Neural cell (in vitro differentiated cells): ENCODE results near the gene FBLN2. TPM values are rescaled to one million over a fixed set of nuclear protein-coding genes. Genes with fewer than 3 reads are reported as not detected.
"Not testable (repeated sequence)": the region's sequence is repeated elsewhere in the genome, so short reads cannot be mapped to it uniquely, and the experiment has no call there.

ENCODE experiments used
- H2AFZ ChIP-seq: fragments of 200-600, 300-800 bp; sonication (generic), shearing (Covaris generic); 2 replicates; pipeline ENCODE4 v1.6.0; 2014; ENCODE audit warnings: low read depth, mild to moderate bottlenecking, antibody characterized with exemption, low read length, moderate library complexity
- H3F3A ChIP-seq: fragments of 200-600 bp; shearing (Covaris generic); 2 replicates; pipeline ENCODE4 v1.6.1; 2016; ENCODE audit warnings: mild to moderate bottlenecking, moderate library complexity, mixed read lengths, antibody characterized with exemption, low read length; ENCODE audit not compliant: insufficient read depth, poor library complexity, severe bottlenecking
- H3K27ac ChIP-seq: fragments of 200-600, 300-800 bp; sonication (generic), shearing (Covaris generic); 2 replicates; pipeline ENCODE4 v1.5.1; 2014; ENCODE audit warnings: mild to moderate bottlenecking, low read length, moderate library complexity
- H3K27me3 ChIP-seq: fragments of 300-800, 200-600 bp; sonication (generic), shearing (Covaris generic); 2 replicates; pipeline ENCODE4 v1.6.0; 2014; ENCODE audit warnings: mild to moderate bottlenecking, low read depth, low read length, moderate library complexity; ENCODE audit not compliant: insufficient read depth
- H3K36me3 ChIP-seq: fragments of 300-800, 200-600 bp; sonication (generic), shearing (Covaris generic); 2 replicates; pipeline ENCODE4 v1.5.1; 2014; ENCODE audit warnings: mild to moderate bottlenecking, antibody characterized with exemption, low read length, moderate library complexity; ENCODE audit not compliant: insufficient read depth
- H3K4me2 ChIP-seq: fragments of 300-800, 200-600 bp; sonication (generic), shearing (Covaris generic); 2 replicates; pipeline ENCODE4 v1.6.0; 2014; ENCODE audit warnings: mild to moderate bottlenecking, low read length
- H3K4me3 ChIP-seq: fragments of 300-800, 200-600 bp; sonication (generic), shearing (Covaris generic); 2 replicates; pipeline ENCODE4 v1.5.1; 2014; ENCODE audit warnings: mild to moderate bottlenecking, low read length, moderate library complexity
- H3K79me2 ChIP-seq: fragments of 200-600 bp; shearing (Covaris generic); replicated peaks from 2 replicates; pipeline ENCODE4 v1.6.0; 2014; ENCODE audit warnings: mild to moderate bottlenecking, low read length, moderate library complexity; ENCODE audit not compliant: insufficient read depth
- H3K9ac ChIP-seq: fragments of 300-800, 200-600 bp; sonication (generic), shearing (Covaris generic); 2 replicates; pipeline ENCODE4 v1.6.1; 2016; ENCODE audit warnings: mild to moderate bottlenecking, low read length, mixed read lengths
- H3K9me2 ChIP-seq: fragments of 200-600 bp; shearing (Covaris generic); 2 replicates; pipeline ENCODE4 v1.6.1; 2016; ENCODE audit warnings: mild to moderate bottlenecking, low read length, mixed read lengths; ENCODE audit not compliant: insufficient read depth
- H3K9me3 ChIP-seq: fragments of 200-600, 300-800 bp; sonication (generic), shearing (Covaris generic); 2 replicates; pipeline ENCODE4 v1.6.1; 2016; ENCODE audit warnings: mild to moderate bottlenecking, mixed run types, low read length, moderate library complexity, mixed read lengths
- H4K20me1 ChIP-seq: fragments of 200-600 bp; shearing (Covaris generic); 2 replicates; pipeline ENCODE4 v1.6.1; 2016; ENCODE audit warnings: mild to moderate bottlenecking, mixed run types; ENCODE audit not compliant: insufficient read depth
- CTCF ChIP-seq: fragments of 450-650 bp; IDR thresholded peaks from 2 replicates; pipeline ENCODE4 v1.5.1; 2014; ENCODE audit warnings: antibody characterized with exemption, mild to moderate bottlenecking, moderate library complexity; ENCODE audit not compliant: poor library complexity, severe bottlenecking
- EP300 ChIP-seq: fragments of 450-650 bp; conservative IDR thresholded peaks from 2 replicates; pipeline ENCODE4 v1.6.1; 2014; ENCODE audit warnings: antibody characterized with exemption, mild to moderate bottlenecking, moderate library complexity; ENCODE audit not compliant: poor library complexity, severe bottlenecking
- EZH2 ChIP-seq: fragments of 200-600, 300-800 bp; shearing (Covaris generic), sonication (generic); IDR thresholded peaks from 2 replicates; pipeline ENCODE4 v1.6.1; 2014; ENCODE audit warnings: antibody characterized with exemption, low read length, borderline replicate concordance, mild to moderate bottlenecking; ENCODE audit not compliant: insufficient read depth, poor library complexity, severe bottlenecking
- MXI1 ChIP-seq: fragments of 450-650 bp; conservative IDR thresholded peaks from 2 replicates; pipeline ENCODE4 v1.6.1; 2014; ENCODE audit warnings: antibody characterized with exemption, mild to moderate bottlenecking; ENCODE audit not compliant: poor library complexity, severe bottlenecking
- POLR2AphosphoS5 ChIP-seq: IDR thresholded peaks from 2 replicates; pipeline ENCODE4 v1.6.1; 2012
- RAD21 ChIP-seq: fragments of 450-650 bp; conservative IDR thresholded peaks from 2 replicates; pipeline ENCODE4 v1.6.1; 2014; ENCODE audit warnings: antibody characterized with exemption, mild to moderate bottlenecking, moderate library complexity
- REST ChIP-seq: IDR thresholded peaks from 2 replicates; pipeline ENCODE4 v1.6.1; 2012; ENCODE audit warnings: borderline replicate concordance
- SMC3 ChIP-seq: fragments of 450-650 bp; conservative IDR thresholded peaks from 2 replicates; pipeline ENCODE4 v1.6.1; 2014; ENCODE audit warnings: antibody characterized with exemption, mild to moderate bottlenecking, moderate library complexity; ENCODE audit not compliant: poor library complexity
- TAF1 ChIP-seq: IDR thresholded peaks from 2 replicates; pipeline ENCODE4 v1.6.1; 2012; ENCODE audit warnings: low read depth
- polyA plus RNA-seq: library from polyadenylated mRNA; depleted of rRNA; stranded (reverse); fragments of >200 nt; gene quantifications from 2 replicates; pipeline ENCODE4 v1.2.3, GENCODE V29; 2014

The FBLN2 gene
- polyA plus RNA-seq, 1 donor from 2014 or later, result 0.37 TPM

- H2AFZ ChIP-seq, result no peak overlapping the region
These were observed 13.0 kb downstream of the FBLN2 start for GRCh38 chr3:13561967-13562366.

GRCh38 chr3:13562421-13562820 lies 13.5 kb downstream of the FBLN2 start:
- H3K9me3 ChIP-seq, H4K20me1 ChIP-seq, H3K79me2 ChIP-seq, H3K4me2 ChIP-seq, H3K27ac ChIP-seq, H3K9me2 ChIP-seq, H3K9ac ChIP-seq, H3K36me3 ChIP-seq, H3K4me3 ChIP-seq, H3F3A ChIP-seq, H3K27me3 ChIP-seq, H2AFZ ChIP-seq: not testable (repeated sequence)

More at GRCh38 chr3:13561967-13562366, 13.0 kb downstream of the FBLN2 start:
- Histone ChIP-seq H4K20me1 (no peaks in the 10 kb centered on the region), H3K9me2 (no peaks in the 10 kb centered on the region), H3K27me3 (no peaks in the 10 kb centered on the region), H3K27ac (no peak overlapping the region), H3K4me3 (no peak overlapping the region), H3K79me2 (no peaks in the 10 kb centered on the region), H3K4me2 (no peak overlapping the region), H3K36me3 (no peaks in the 10 kb centered on the region), H3K9me3 (no peaks in the 10 kb centered on the region), H3F3A (no peaks in the 10 kb centered on the region), H3K9ac (no peak overlapping the region)
- TF ChIP-seq TAF1, result no peak
- no peak for TF ChIP-seq RAD21
- no peak for TF ChIP-seq POLR2AphosphoS5
- no peak for TF ChIP-seq MXI1
- TF ChIP-seq EP300, result no peak
- TF ChIP-seq EZH2, result no peak
- no peak for TF ChIP-seq REST
- no peak for TF ChIP-seq SMC3
- no peak for TF ChIP-seq CTCF

GRCh38 chr3:13563321-13563720 lies 14.4 kb downstream of the FBLN2 start:
- TF ChIP-seq SMC3 (no peak), CTCF (no peak), POLR2AphosphoS5 (no peak), REST (no peak), TAF1 (no peak), EP300 (no peak), MXI1 (no peak), RAD21 (no peak), EZH2 (no peak)
- no peak overlapping the region for H3K4me2 ChIP-seq
- no peaks in the 10 kb centered on the region for H3K9me2 ChIP-seq
- no peaks in the 10 kb centered on the region for H3K79me2 ChIP-seq
- no peak overlapping the region for H2AFZ ChIP-seq
- H4K20me1 ChIP-seq, result no peaks in the 10 kb centered on the region
- H3K9me3 ChIP-seq, result no peaks in the 10 kb centered on the region
- no peak overlapping the region for H3K4me3 ChIP-seq
- H3K27ac ChIP-seq, result no peak overlapping the region
- no peak overlapping the region for H3K9ac ChIP-seq
- no peaks in the 10 kb centered on the region for H3K27me3 ChIP-seq
- H3F3A ChIP-seq, result no peaks in the 10 kb centered on the region
- no peaks in the 10 kb centered on the region for H3K36me3 ChIP-seq
